Measurements from ENCODE around the gene LIFR.
A peak's percentile ranks its signal among the peaks of the same experiment; 100 is the strongest.
"Not testable (repeated sequence)": the region's sequence is repeated elsewhere in the genome, so short reads cannot be mapped to it uniquely, and the experiment has no call there.

LIFR gene

DNA sequence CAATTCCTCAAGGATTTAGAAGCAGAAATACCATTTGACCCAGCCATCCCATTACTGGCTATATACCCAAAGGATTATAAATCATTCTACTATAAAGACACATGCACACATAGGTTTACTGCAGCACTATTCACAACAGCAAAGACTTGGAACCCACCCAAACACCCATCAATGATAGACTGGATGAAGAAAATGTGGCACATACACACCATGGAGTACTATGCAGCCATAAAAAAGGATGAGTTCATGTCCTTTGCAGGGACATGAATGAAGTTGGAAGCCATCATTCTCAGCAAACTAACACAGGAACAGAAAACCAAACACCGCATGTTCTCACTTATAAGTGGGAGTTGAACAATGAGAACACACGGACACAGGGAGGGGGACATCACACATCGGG lies 39.8 kb downstream of the LIFR start:
- not testable (repeated sequence) for DNase-seq (ENCODE audit: low read depth)

GRCh38 chr5:38515646-38516045 lies 40.8 kb downstream of the LIFR start:
- DNase-seq (ENCODE audit: low read depth) = no peak

GRCh38 chr5:38515092-38515491 lies 41.4 kb downstream of the LIFR start:
- DNase-seq (ENCODE audit: low read depth) = no peak

DNA sequence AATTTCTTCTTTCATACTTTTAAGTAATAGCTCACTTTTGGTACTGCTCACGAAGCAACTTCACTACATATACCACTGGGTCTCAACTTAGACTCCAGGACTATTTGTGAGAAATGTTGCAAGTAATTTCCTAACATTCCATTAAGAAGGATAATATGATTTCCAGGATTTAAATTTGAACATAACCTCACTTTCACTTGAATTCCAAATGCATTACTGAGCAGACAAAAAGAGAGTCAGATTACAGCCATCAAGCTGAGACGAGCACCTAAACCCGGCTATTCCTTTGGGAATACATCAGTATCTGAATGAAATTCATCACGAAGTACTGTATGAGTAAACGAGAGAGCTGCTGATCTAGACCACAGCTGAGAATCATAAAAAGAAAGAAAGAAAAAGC lies 47.3 kb downstream of the LIFR start:
- DNase-seq (ENCODE audit: low read depth) = peak; percentile 85

- DNase-seq (ENCODE audit: low read depth) = no peak
Measured at GRCh38 chr5:38506302-38506701, 50.1 kb downstream of the LIFR start.

GRCh38 chr5:38500573-38501260 lies 55.7 kb downstream of the LIFR start:
- DNase-seq (ENCODE audit: low read depth) = peak; percentile 74

- DNase-seq (ENCODE audit: low read depth) = no peak
Measured at GRCh38 chr5:38497946-38498345, 58.5 kb downstream of the LIFR start.

DNA sequence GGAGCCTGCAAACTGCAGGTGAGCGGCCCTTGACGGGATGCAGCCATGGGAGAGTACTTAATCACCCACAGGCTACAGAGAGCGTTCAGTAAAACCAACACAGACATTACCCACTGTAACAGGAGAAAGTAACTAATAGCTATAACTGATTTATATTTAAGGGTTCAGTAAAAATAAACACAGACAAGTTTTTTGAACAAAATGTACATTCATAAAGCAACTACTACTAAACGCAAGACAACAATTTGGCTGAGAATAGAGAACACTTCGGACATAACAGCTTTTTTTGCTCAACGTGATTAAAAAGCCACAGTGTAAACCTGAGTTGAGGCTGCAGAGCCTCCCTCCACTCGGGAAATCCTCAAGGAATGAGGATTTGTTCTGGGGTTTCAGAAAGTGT lies 61.7 kb downstream of the LIFR start:
- DNase-seq (ENCODE audit: low read depth) = no peak

DNA sequence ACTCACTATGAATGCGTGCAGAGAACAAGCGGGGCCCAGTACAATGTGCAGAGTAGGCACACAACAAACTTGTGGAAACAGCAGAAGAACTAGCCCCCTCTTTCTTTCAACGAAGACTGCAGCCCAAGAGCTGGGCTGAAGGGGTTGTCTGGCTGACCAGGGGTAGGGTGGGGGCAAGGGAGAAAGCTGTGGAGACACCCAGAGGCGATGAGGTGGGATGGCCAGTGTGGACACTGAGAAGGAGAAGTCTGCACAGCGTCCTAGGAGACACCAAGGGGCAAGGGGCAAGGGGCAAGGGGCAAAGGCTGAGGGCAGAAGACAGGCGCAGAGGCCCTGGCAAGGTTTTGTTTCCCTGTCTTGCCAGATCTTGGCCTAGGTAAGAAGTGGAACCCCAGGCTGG lies 62.3 kb downstream of the LIFR start:
- DNase-seq (ENCODE audit: low read depth) = no peak

DNA sequence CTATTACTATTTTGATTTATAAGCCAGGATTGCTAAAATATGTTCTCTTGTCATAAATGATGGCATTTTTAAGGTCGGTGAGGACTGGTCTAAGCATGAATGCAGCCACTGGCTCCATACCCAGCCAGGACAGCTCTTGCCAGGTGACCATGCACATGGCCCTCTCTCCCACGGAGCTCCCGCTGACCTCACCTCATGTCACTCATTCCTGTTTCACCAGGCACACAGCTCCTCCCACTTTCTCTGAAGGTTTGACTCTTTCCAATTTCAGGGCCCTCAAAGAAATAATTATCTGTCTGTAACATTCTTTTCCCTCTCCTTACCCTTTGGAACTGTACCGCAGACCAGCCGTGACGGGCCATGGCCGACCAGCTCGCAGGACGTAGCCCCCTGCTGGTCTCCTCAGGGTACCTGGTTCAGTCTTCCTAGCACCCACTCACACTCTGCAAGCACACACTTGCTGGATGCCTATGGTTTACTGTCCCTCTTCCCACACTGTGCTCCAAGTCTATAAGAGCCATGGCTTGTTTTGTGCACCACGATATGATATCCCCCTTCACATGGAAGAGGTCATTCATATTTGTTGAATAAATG lies 72.5 kb downstream of the LIFR start:
- no peak for DNase-seq (ENCODE audit: low read depth)

DNA sequence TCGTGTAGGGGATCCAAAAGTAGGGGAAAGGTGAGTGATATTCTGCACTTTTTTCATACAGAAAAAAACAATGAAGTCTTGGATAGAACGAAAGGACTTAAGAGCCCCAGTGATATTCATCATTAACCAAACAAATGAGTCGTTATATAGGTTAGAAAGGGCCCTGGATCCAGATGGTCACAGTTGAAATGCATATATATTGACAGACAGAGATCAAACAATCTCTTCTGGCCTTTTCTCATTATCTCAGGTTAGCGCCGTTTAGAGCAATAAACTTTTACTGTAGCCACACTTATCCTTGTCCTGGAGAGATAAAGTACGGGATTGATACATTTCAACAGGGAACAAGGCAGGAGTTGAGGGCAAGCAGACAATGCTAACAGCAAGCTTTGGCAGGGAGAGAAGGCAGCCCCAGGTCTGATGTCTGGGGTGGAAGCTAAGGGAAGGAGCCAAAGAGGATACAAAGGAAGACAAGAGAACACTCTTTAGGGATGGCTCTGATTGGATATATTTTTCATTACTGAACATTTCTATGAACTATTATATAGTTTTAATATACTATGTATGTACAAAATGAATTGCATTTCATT lies 77.0 kb downstream of the LIFR start:
- no peak for DNase-seq (ENCODE audit: low read depth)

- no peak for DNase-seq (ENCODE audit: low read depth)
Measured at GRCh38 chr5:38478878-38479277, 77.6 kb downstream of the LIFR start.

DNA sequence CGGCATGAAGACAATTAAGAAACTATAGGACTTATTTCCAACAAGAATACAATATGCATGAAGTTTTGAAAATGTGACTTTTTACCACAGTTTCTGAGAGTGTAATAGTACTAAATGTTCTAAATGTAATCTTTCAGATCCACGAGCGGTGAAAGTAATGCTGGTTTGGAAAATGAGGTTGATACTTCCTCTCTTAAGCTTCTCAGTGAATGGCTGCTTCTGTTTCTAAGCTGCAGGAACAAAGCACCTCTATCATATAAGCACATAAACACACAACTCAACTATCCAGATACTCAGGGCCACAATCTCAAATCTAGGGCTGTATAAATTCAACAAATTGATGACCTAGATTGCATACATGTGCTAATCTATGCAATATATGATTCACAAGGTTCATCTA lies 78.3 kb downstream of the LIFR start:
- no peak for DNase-seq (ENCODE audit: low read depth)

GRCh38 chr5:38473008-38473407 lies 83.4 kb downstream of the LIFR start:
- no peak for DNase-seq (ENCODE audit: low read depth)

DNA sequence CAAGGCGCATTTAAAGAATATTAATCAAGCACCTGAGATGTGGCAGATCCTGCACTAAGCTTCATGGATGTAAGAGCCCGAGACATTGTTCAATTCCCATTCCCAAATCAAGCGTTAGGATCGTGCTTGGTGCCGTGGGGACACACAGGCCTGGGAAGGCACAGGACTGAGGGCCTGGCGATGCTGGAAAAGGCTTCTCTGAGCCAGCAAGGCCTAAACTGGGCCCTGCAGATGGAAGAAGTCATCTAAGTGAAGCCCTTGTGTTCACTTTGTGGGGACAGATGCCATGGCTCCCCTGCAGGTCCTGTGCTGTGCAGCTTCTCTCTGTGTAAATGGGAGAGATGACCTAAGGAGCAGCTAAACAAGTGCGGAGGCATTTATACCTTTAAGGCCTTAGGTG lies 83.9 kb downstream of the LIFR start:
- no peak for DNase-seq (ENCODE audit: low read depth)

GRCh38 chr5:38471709-38472108 lies 84.7 kb downstream of the LIFR start:
- DNase-seq (ENCODE audit: low read depth) = no peak

GRCh38 chr5:38469707-38470267 lies 86.7 kb downstream of the LIFR start:
- no peak for DNase-seq (ENCODE audit: low read depth)

GRCh38 chr5:38468978-38469706 lies 87.3 kb downstream of the LIFR start:
- no peak for DNase-seq (ENCODE audit: low read depth)

DNA sequence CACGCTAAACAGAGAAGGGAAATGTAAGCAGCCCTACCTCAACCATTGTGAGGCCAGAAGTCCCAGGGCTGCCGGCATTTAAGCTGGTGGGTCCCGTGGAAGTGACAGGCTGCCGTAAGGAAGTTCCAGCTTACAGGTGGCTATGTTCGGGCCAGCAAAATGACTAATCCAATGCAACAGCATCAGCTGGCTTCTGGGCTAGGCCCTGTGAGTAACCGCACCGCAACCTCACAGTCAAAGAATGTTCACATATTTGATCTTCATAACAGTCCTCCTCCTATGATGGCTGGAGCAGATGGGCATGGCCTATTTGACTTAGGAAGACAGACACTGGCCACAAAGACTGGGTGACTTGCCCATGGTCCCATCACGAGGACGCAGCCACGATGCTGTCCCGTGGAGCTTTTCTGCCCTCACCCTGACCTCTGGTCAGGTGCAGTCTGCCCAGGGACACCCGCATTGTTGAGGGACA lies 88.2 kb downstream of the LIFR start:
- peak; percentile 97 for DNase-seq (ENCODE audit: low read depth)

GRCh38 chr5:38467353-38468040 lies 88.9 kb downstream of the LIFR start:
- DNase-seq (ENCODE audit: low read depth) = no peak

- no peak for DNase-seq (ENCODE audit: low read depth)
Measured at GRCh38 chr5:38466424-38467189, 89.8 kb downstream of the LIFR start.

Data from HS-5 (cell line).